GM12891 (cell line): ENCODE data around the gene CYTH4.

Source experiments
- POLR2AphosphoS5 ChIP-seq: IDR thresholded peaks from 2 replicates; pipeline ENCODE4 v1.6.1; 2011; ENCODE audit warnings: low read depth, low read length, control low read depth
- POU2F2 ChIP-seq: IDR thresholded peaks from 2 replicates; pipeline ENCODE4 v1.6.1; 2011; ENCODE audit warnings: low read depth, mild to moderate bottlenecking, control low read depth, low read length, moderate library complexity

- TF ChIP-seq POLR2AphosphoS5 (no peak), POU2F2 (no peak)
These were observed 5.2 kb downstream of the CYTH4 start for GRCh38 chr22:37287550-37287951.
